ENCODE measurements around the gene MLN. TPM values are rescaled to one million over a fixed set of nuclear protein-coding genes. Genes with fewer than 3 reads are reported as not detected.
A peak's percentile ranks its signal among the peaks of the same experiment; 100 is the strongest.

Gene MLN
- total RNA-seq, result not detected

GRCh38 chr6:33803571-33804053, at the start of gene MLN:
Gene MLN (minus strand): TSS chr6:33804003. CDS start chr6:33801163, 2,840 bp downstream.
- Mint-ChIP-seq H3K27me3 (no peaks in the 10 kb centered on the region), H3K4me1 (ENCODE audit: low read depth) (peaks cover 11% of the 10 kb centered on the region), H3K36me3 (no peaks in the 10 kb centered on the region), H3K4me3 (no peak within 1 kb of the TSS), H3K27ac (no peak within 1 kb of the TSS), H3K9me3 (no peaks in the 10 kb centered on the region)
- CTCF ChIA-PET, result no interaction called here
- DNase-seq, result no peak
- intact Hi-C loops (cut with micrococcal nuclease), result no loop called here
- POLR2A ChIA-PET, result no interaction called here

DNA sequence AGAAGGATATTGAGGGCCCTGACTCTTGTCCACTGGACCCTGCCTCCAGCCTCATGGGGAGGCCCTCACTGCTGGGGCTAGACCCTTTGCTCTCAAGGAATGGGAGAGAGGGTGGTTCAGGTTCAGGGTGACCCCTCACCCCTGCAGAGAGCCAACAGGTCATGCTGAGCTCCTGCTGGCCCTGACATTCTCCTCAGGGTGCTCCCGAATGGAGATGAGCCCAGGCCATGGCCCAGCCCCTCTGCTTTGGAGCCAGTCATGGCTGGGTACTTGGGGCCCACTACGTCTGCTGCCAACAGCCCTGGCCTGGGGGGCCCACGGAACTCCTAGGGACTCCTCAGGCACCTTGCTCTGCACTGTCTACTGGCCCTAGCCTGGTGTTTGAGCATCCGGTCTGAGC, 49.2 kb upstream of the MLN start:
- intact Hi-C loops (cut with micrococcal nuclease), result no loop called here
- H3K27ac Mint-ChIP-seq, result peak overlapping the region; percentile 23
- POLR2A ChIA-PET, result no interaction called here
- no peaks in the 10 kb centered on the region for H3K9me3 Mint-ChIP-seq
- CTCF ChIA-PET, result no interaction called here
- DNase-seq, result no peak
- peaks cover 4% of the 10 kb centered on the region for H3K27me3 Mint-ChIP-seq
- H3K4me1 Mint-ChIP-seq (ENCODE audit: low read depth), result peaks cover 26% of the 10 kb centered on the region
- H3K4me3 Mint-ChIP-seq, result no peak overlapping the region
- H3K36me3 Mint-ChIP-seq, result no peaks in the 10 kb centered on the region

DNA sequence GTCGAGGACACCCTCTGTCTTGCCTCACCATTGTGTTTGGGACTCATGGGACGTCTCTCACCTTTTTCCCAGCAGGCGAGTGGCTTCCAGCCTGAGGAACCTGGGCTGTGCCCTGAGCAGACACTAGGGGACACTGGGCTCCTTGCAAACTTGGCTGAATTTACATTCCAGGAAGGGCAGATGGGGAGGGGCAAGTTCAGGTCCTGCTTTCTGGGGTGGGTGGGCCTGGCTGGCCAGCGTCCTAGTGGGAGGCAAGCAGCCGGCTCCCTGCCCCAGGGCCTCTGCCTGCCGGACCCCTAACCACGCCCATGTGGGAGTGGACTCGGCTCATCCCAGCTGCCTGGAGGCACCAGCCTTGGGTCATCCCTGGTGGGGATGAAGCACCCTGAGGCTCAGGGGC, 48.2 kb upstream of the MLN start:
- peak; percentile 27 for DNase-seq
- Mint-ChIP-seq H3K27me3 (peaks cover 4% of the 10 kb centered on the region), H3K9me3 (no peaks in the 10 kb centered on the region), H3K4me1 (ENCODE audit: low read depth) (peaks cover 17% of the 10 kb centered on the region), H3K27ac (no peak overlapping the region), H3K36me3 (no peaks in the 10 kb centered on the region), H3K4me3 (no peak overlapping the region)
- POLR2A ChIA-PET, result no interaction called here
- intact Hi-C loops (cut with micrococcal nuclease), result no loop called here
- CTCF ChIA-PET, result interaction anchor here (1.5 to 2.3 kb wide), 2 partner anchors 84 to 176 kb away, joined by 3 to 7 read pairs; no protein-coding TSS in a partner anchor

DNA sequence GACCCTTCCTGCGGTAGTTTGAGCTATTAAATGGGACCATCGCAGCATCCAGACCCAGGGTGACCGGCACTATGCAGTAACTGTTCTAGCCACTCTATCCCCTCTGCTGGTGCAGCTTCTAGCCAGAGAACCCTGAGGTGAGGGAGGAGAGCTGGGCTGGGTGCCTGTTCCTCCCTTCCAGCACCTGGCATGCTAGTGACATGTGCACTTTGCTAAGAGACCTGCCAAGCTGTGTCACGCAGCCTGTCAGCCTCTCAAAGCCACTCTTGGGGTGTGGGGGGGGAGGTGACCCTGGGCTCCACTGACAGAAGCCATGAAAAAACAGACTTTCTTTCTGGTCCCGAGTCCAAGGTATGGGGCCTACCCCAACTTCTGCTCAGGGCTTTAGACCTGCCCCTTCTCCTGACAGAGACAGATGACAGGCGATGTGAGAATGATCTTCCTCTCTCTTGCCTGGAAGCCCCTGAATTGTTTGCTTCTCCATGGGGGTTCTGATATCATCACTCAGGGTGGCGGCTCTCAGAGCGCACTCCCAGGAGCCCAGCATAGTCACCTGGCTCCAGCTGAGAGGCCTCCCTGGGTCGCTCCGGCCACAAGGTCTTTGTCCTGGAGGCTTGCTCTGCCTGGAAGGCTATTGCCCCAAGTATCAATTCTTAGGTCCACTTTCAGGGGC, 47.2 kb upstream of the MLN start:
- Mint-ChIP-seq H3K4me1 (ENCODE audit: low read depth) (peaks cover 9% of the 10 kb centered on the region), H3K9me3 (no peaks in the 10 kb centered on the region), H3K27ac (no peak overlapping the region), H3K4me3 (no peak overlapping the region), H3K36me3 (no peaks in the 10 kb centered on the region), H3K27me3 (peaks cover 4% of the 10 kb centered on the region)
- POLR2A ChIA-PET, result no interaction called here
- DNase-seq, result no peak
- CTCF ChIA-PET, result interaction anchor here (1.5 to 2.3 kb wide), 3 partner anchors 83 to 177 kb away, joined by 3 to 7 read pairs (median 3); no protein-coding TSS in a partner anchor
- intact Hi-C loops (cut with micrococcal nuclease), result no loop called here

DNA sequence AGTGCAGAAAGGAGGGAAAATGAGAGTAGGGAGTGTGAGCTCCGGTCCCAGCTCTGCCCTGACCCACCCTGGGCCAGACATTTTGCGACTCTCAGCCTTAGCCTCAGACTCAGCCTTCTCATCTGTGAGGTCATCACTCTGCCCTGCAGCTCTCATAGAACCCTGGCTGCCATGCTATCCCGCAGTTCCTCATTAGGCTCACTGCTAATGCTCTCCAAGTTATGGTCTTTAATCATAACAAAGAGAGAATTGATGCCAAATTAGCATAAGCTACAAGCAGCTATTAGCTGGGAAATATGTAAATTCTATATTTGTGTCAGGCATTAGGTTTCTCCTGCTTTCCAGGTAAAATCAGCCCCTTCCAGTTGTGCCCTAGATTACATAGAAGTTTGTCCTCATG, 46.5 kb upstream of the MLN start:
- peaks cover 4% of the 10 kb centered on the region for H3K27me3 Mint-ChIP-seq
- intact Hi-C loops (cut with micrococcal nuclease), result no loop called here
- H3K9me3 Mint-ChIP-seq, result no peaks in the 10 kb centered on the region
- no peak for DNase-seq
- ChIA-PET CTCF (interaction anchor here (1.5 to 2.3 kb wide), 3 partner anchors 82 to 178 kb away, joined by 3 to 7 read pairs (median 3); no protein-coding TSS in a partner anchor), POLR2A (no interaction called here)
- H3K4me1 Mint-ChIP-seq (ENCODE audit: low read depth), result peaks cover 2% of the 10 kb centered on the region
- H3K27ac Mint-ChIP-seq, result no peak overlapping the region
- H3K4me3 Mint-ChIP-seq, result no peak overlapping the region
- H3K36me3 Mint-ChIP-seq, result no peaks in the 10 kb centered on the region

DNA sequence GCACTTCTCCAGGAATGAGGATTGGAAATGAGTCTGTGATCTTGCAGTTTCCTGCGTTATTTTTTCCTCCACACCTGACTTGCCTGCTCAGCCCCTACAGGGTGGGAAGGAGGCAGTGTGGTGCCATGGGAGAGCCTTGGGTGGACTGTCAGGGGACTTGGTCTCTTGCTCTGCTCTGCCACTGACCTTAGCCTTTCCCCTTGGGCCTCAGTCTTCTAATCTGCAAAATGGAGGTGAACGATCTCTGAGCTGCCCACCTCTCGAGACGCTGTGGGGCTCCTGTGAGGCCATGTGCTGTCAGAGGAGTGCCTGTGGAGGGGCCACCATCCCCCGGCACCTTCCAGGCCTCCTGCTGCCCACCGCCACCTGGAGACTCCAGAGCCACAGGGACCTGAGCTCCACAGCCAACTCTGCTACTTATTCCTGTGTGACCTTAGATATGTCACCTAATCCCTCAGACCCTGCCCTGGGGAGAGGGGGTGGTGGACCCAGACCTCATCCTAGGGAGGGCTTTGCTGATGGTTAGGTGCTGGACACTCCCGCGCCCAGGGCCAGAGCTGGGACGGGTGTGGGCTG, 45.8 kb upstream of the MLN start:
- POLR2A ChIA-PET, result no interaction called here

GRCh38 chr6:33848484-33848883, 44.7 kb upstream of the MLN start:
- POLR2A ChIA-PET, result no interaction called here
- intact Hi-C loops (cut with micrococcal nuclease), result no loop called here
- Mint-ChIP-seq H3K9me3 (no peaks in the 10 kb centered on the region), H3K4me3 (no peak overlapping the region), H3K27me3 (peaks cover 1% of the 10 kb centered on the region), H3K36me3 (no peaks in the 10 kb centered on the region), H3K4me1 (ENCODE audit: low read depth) (no peaks in the 10 kb centered on the region), H3K27ac (no peak overlapping the region)
- CTCF ChIA-PET, result no interaction called here
- DNase-seq, result no peak

More for the DNA sequence above, 45.8 kb upstream of the MLN start:
- CTCF ChIA-PET, result no interaction called here
- no peaks in the 10 kb centered on the region for H3K9me3 Mint-ChIP-seq
- H3K36me3 Mint-ChIP-seq, result no peaks in the 10 kb centered on the region
- H3K27ac Mint-ChIP-seq, result no peak overlapping the region
- no peak overlapping the region for H3K4me3 Mint-ChIP-seq
- no peaks in the 10 kb centered on the region for H3K4me1 Mint-ChIP-seq (ENCODE audit: low read depth)
- peaks cover 4% of the 10 kb centered on the region for H3K27me3 Mint-ChIP-seq
- no peak for DNase-seq
- intact Hi-C loops (cut with micrococcal nuclease), result no loop called here

- ChIA-PET POLR2A (no interaction called here), CTCF (no interaction called here)
- Mint-ChIP-seq H3K4me3 (no peak overlapping the region), H3K36me3 (no peaks in the 10 kb centered on the region), H3K9me3 (no peaks in the 10 kb centered on the region), H3K27ac (no peak overlapping the region), H3K27me3 (peaks cover 1% of the 10 kb centered on the region), H3K4me1 (ENCODE audit: low read depth) (no peaks in the 10 kb centered on the region)
- no peak for DNase-seq
- intact Hi-C loops (cut with micrococcal nuclease), result no loop called here
Observed at GRCh38 chr6:33847867-33848266, 44.1 kb upstream of the MLN start.

- intact Hi-C loops (cut with micrococcal nuclease), result no loop called here
- no peak for DNase-seq
- H3K27me3 Mint-ChIP-seq, result no peaks in the 10 kb centered on the region
- ChIA-PET CTCF (no interaction called here), POLR2A (no interaction called here)
- H3K4me3 Mint-ChIP-seq, result no peak overlapping the region
- no peak overlapping the region for H3K27ac Mint-ChIP-seq
- no peaks in the 10 kb centered on the region for H3K9me3 Mint-ChIP-seq
- no peaks in the 10 kb centered on the region for H3K4me1 Mint-ChIP-seq (ENCODE audit: low read depth)
- no peaks in the 10 kb centered on the region for H3K36me3 Mint-ChIP-seq
Observed at GRCh38 chr6:33847078-33847477, 43.3 kb upstream of the MLN start.

DNA sequence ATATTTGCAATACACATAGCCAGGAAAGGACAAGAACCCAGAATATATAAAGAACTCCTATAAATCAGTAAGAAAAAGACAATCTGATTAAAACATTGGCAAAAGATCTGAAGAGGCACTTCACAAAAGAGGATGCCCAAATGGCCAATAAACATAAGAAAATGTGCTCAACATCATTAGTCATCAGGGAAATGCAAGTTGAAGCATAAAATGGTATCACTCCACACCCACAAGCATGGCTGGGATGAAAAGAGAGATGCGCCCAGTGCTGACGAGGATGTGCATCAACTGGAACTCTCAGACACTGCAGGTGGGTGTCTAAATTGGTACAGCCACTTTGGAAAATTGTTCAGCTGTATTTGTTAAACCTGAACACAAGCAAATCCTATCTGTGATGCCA, 42.4 kb upstream of the MLN start:
- POLR2A ChIA-PET, result no interaction called here

GRCh38 chr6:33845031-33845745, 41.4 kb upstream of the MLN start:
- CTCF ChIA-PET, result no interaction called here
- no peaks in the 10 kb centered on the region for H3K36me3 Mint-ChIP-seq
- intact Hi-C loops (cut with micrococcal nuclease), result no loop called here

More for the DNA sequence above, 42.4 kb upstream of the MLN start:
- H3K4me1 Mint-ChIP-seq (ENCODE audit: low read depth), result no peaks in the 10 kb centered on the region
- intact Hi-C loops (cut with micrococcal nuclease), result no loop called here
- H3K36me3 Mint-ChIP-seq, result no peaks in the 10 kb centered on the region
- H3K4me3 Mint-ChIP-seq, result no peak overlapping the region
- H3K27me3 Mint-ChIP-seq, result no peaks in the 10 kb centered on the region
- CTCF ChIA-PET, result no interaction called here
- no peak for DNase-seq
- H3K27ac Mint-ChIP-seq, result no peak overlapping the region
- no peaks in the 10 kb centered on the region for H3K9me3 Mint-ChIP-seq

DNA sequence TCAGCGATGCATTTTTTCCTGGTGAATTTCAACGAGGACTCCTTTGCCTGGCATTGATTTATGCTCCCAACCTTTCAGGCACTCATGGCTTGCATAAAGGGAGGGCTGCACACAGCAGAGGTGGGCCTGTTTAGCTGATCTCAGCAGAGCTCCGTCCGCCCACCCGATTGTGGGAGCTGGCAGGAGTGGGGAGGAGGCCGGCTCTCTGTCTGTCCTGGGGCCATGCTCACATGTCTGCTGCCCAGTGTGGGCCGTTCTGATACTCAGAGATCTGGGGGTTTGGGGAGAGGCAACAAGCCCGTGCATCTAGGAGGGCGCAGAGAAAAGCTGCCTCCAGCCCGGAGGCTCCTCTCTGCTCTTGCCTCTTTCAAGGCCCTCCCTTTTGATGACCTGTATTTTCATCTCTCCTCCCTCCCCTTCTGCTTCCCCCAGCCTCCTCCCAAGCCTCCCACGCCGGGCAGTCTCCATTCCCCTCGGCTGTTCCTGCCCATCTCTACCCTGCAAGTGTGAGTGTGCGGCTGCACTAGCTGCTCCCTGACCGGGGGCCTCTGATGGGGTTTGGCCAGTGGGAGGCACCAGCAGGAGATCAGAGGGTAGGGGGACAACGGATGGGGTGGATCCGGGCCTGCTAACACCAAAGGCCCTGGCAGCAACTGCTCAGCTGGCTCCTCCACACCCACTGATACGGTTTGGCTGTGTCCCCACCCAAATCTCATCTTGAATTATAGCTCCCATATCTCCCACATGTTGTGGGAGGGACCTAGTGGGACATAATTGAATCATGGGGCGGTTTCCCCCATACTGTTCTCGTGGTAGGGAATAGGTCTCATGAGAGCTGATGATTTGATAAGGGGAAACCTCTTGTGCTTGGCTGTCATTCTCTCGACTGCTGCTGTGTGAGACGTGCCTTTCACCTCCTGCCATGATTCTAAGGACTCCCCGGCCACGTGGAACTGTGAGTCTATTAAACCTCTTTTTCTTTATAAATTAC, 39.6 kb upstream of the MLN start:
- intact Hi-C loops (cut with micrococcal nuclease), result no loop called here
- H3K4me1 Mint-ChIP-seq (ENCODE audit: low read depth), result peaks cover 18% of the 10 kb centered on the region
- H3K9me3 Mint-ChIP-seq, result no peaks in the 10 kb centered on the region
- ChIA-PET CTCF (no interaction called here), POLR2A (interaction anchor here (0.7 kb wide), 1 partner anchor 1644 kb away, joined by 3 read pairs; no protein-coding TSS in a partner anchor)
- no peak overlapping the region for H3K27ac Mint-ChIP-seq
- no peaks in the 10 kb centered on the region for H3K36me3 Mint-ChIP-seq
- no peaks in the 10 kb centered on the region for H3K27me3 Mint-ChIP-seq
- no peak for DNase-seq
- H3K4me3 Mint-ChIP-seq, result no peak overlapping the region

More at GRCh38 chr6:33845031-33845745, 41.4 kb upstream of the MLN start:
- Mint-ChIP-seq H3K4me3 (no peak overlapping the region), H3K9me3 (no peaks in the 10 kb centered on the region), H3K27ac (no peak overlapping the region), H3K27me3 (no peaks in the 10 kb centered on the region), H3K4me1 (ENCODE audit: low read depth) (peaks cover 7% of the 10 kb centered on the region)
- no peak for DNase-seq
- POLR2A ChIA-PET, result no interaction called here
